H1 (cell line): ENCODE results near the gene TIMM10. TPM values are rescaled to one million over a fixed set of nuclear protein-coding genes. Genes with fewer than 3 reads are reported as not detected.

ENCODE experiments used
- CTCF ChIA-PET: fragments of 300-600 bp; sonication (Branson Sonifier 250); formaldehyde crosslinking; loops from one replicate; lab custom pipeline; 2021; ENCODE audit not compliant: partially characterized antibody; lab: Charles Lee
- POLR2A ChIA-PET: fragments of 300-600 bp; sonication (Branson Sonifier 250); formaldehyde crosslinking; loops from one replicate; lab custom pipeline; 2021; ENCODE audit warnings: inconsistent platforms; ENCODE audit not compliant: partially characterized antibody; lab: Charles Lee
- DNase-seq, 2 experiments: peaks; one replicate each; pipeline versions ENCODE4 v3.0.0 to v3.0.0-alpha.2; 2010 to 2022; ENCODE audit warnings: low spot score in 2 of 2, low read depth in 1 of 2, mixed read lengths in 1 of 2
- FAIRE-seq: peaks from 2 replicates; lab custom pipeline; 2011; peaks lifted over from hg19 to GRCh38; lab: Jason Lieb, UNC
- H2AFZ ChIP-seq: 2 replicates; pipeline ENCODE4 v1.8.1; 2012; ENCODE audit warnings: low read length, inconsistent platforms
- H2AK5ac ChIP-seq: 2 replicates; pipeline ENCODE4 v1.6.1; 2013; ENCODE audit warnings: low read depth, low read length
- H2BK120ac ChIP-seq: replicated peaks from 2 replicates; pipeline ENCODE3; 2013; ENCODE audit warnings: low read depth, low read length, inconsistent platforms
- H2BK12ac ChIP-seq: 2 replicates; pipeline ENCODE4 v1.6.1; 2013; ENCODE audit warnings: low read depth, low read length
- H2BK15ac ChIP-seq: 2 replicates; pipeline ENCODE4 v1.6.1; 2013; ENCODE audit warnings: low read length
- H2BK20ac ChIP-seq: 2 replicates; pipeline ENCODE4 v1.6.1; 2013; ENCODE audit warnings: low read length
- H2BK5ac ChIP-seq: 2 replicates; pipeline ENCODE4 v1.6.1; 2013; ENCODE audit warnings: low read depth, low read length
- H3K14ac ChIP-seq: 2 replicates; pipeline ENCODE4 v1.6.1; 2013; ENCODE audit warnings: inconsistent platforms; ENCODE audit not compliant: insufficient read length
- H3K18ac ChIP-seq: 2 replicates; pipeline ENCODE4 v1.6.1; 2013; ENCODE audit warnings: low read length; ENCODE audit errors: extremely low read depth
- H3K23ac ChIP-seq: 2 replicates; pipeline ENCODE4 v1.6.1; 2013; ENCODE audit warnings: inconsistent platforms; ENCODE audit not compliant: insufficient read length
- H3K23me2 ChIP-seq: 2 replicates; pipeline ENCODE4 v1.6.1; 2013; ENCODE audit warnings: low read depth, low read length
- H3K27ac ChIP-seq: 2 replicates; pipeline ENCODE4 v1.6.1; 2011; ENCODE audit warnings: low read depth, low read length, inconsistent platforms
- H3K27me3 ChIP-seq, 4 experiments: replicated peaks in 1 of 4; 1 replicate in 1 of 4; 2 replicates in 3 of 4; pipeline versions ENCODE4 v1.6.1 to v1.8.1; 2011 to 2013; ENCODE audit warnings: low read length in 3 of 4, mild to moderate bottlenecking in 3 of 4, inconsistent platforms in 2 of 4, mixed read lengths in 2 of 4, moderate library complexity in 1 of 4; ENCODE audit not compliant: control insufficient read depth in 3 of 4, insufficient read depth in 3 of 4; ENCODE audit errors: extremely low read depth in 1 of 4
- H3K36me3 ChIP-seq, 4 experiments: 2 replicates each; pipeline versions ENCODE4 v1.6.1 to v1.8.1; 2011 to 2013; ENCODE audit warnings: mild to moderate bottlenecking in 4 of 4, low read length in 3 of 4, moderate library complexity in 2 of 4, control low read depth in 1 of 4, inconsistent platforms in 1 of 4; ENCODE audit not compliant: insufficient read depth in 4 of 4, control insufficient read depth in 2 of 4
- H3K4ac ChIP-seq: replicated peaks from 2 replicates; pipeline ENCODE3; 2013; ENCODE audit warnings: low read length, low read depth, mixed read lengths, inconsistent platforms; ENCODE audit not compliant: insufficient read length
- H3K4me1 ChIP-seq, 4 experiments: replicated peaks in 1 of 4; 1 replicate in 1 of 4; 2 replicates in 3 of 4; pipeline versions ENCODE4 v1.6.1 to v1.8.1; 2011 to 2013; ENCODE audit warnings: low read length in 3 of 4, inconsistent platforms in 2 of 4, mixed read lengths in 1 of 4; ENCODE audit not compliant: insufficient read depth in 4 of 4, control insufficient read depth in 3 of 4
- H3K4me2 ChIP-seq, 2 experiments: 2 replicates each; pipeline versions ENCODE4 v1.6.1 to v1.8.1; 2011 to 2013; ENCODE audit warnings: low read depth in 2 of 2, low read length in 2 of 2, control low read depth in 1 of 2, inconsistent platforms in 1 of 2, mild to moderate bottlenecking in 1 of 2; ENCODE audit not compliant: insufficient read depth in 1 of 2
- H3K4me3 ChIP-seq, 4 experiments: fragments of 200-600, 300-600 bp in 1 of 4; sonication (generic), shearing (Covaris generic), sonication (Bioruptor Twin) in 1 of 4; 2 replicates each; pipeline versions ENCODE4 v1.5.1 to v1.8.1; 2011 to 2016; ENCODE audit warnings: low read length in 4 of 4, low read depth in 3 of 4, control low read depth in 2 of 4, inconsistent platforms in 2 of 4, mild to moderate bottlenecking in 2 of 4, mixed read lengths in 1 of 4, moderate library complexity in 1 of 4; ENCODE audit not compliant: insufficient read depth in 2 of 4; ENCODE audit errors: extremely low read depth in 1 of 4
- H3K56ac ChIP-seq: replicated peaks from 2 replicates; pipeline ENCODE3; 2013; ENCODE audit warnings: low read depth, mild to moderate bottlenecking, mixed read lengths, low read length, inconsistent platforms; ENCODE audit not compliant: insufficient read length
- H3K79me1 ChIP-seq: 2 replicates; pipeline ENCODE4 v1.6.1; 2013; ENCODE audit warnings: low read depth, low read length, control low read depth
- H3K79me2 ChIP-seq, 2 experiments: 2 replicates each; pipeline versions ENCODE4 v1.6.1 to v1.8.1; 2012 to 2013; ENCODE audit warnings: low read length in 2 of 2, mild to moderate bottlenecking in 2 of 2, inconsistent platforms in 1 of 2; ENCODE audit not compliant: insufficient read depth in 2 of 2, control insufficient read depth in 1 of 2
- H3K9ac ChIP-seq, 4 experiments: replicated peaks in 1 of 4; 1 replicate in 1 of 4; 2 replicates in 3 of 4; pipeline versions ENCODE4 v1.6.1 to v1.8.1; 2011 to 2013; ENCODE audit warnings: low read depth in 3 of 4, low read length in 3 of 4, control low read depth in 2 of 4, mild to moderate bottlenecking in 2 of 4, moderate library complexity in 2 of 4, inconsistent platforms in 1 of 4; ENCODE audit errors: extremely low read depth in 1 of 4
- H3K9me3 ChIP-seq, 2 experiments: 2 replicates each; pipeline versions ENCODE4 v1.6.1 to v1.8.1; 2012 to 2013; ENCODE audit warnings: mild to moderate bottlenecking in 2 of 2, moderate library complexity in 2 of 2, control low read depth in 1 of 2, inconsistent platforms in 1 of 2, low read depth in 1 of 2, low read length in 1 of 2, mixed read lengths in 1 of 2; ENCODE audit not compliant: insufficient read depth in 2 of 2
- H4K20me1 ChIP-seq, 2 experiments: replicated peaks in 1 of 2; 2 replicates each; pipeline versions ENCODE3 to v1.8.1; 2011 to 2013; ENCODE audit warnings: inconsistent platforms in 2 of 2, low read length in 2 of 2, mild to moderate bottlenecking in 1 of 2; ENCODE audit not compliant: insufficient read depth in 2 of 2, control insufficient read depth in 1 of 2
- H4K5ac ChIP-seq: 2 replicates; pipeline ENCODE4 v1.6.1; 2013; ENCODE audit warnings: low read length, low read depth, mixed read lengths, inconsistent platforms; ENCODE audit not compliant: insufficient read length
- H4K8ac ChIP-seq: 2 replicates; pipeline ENCODE4 v1.8.0; 2013; ENCODE audit warnings: mild to moderate bottlenecking, moderate library complexity, low read length, inconsistent platforms; ENCODE audit not compliant: insufficient read depth; ENCODE audit errors: extremely low read depth
- H4K91ac ChIP-seq: replicated peaks from 2 replicates; pipeline ENCODE3; 2013; ENCODE audit warnings: low read length, mixed read lengths, inconsistent platforms; ENCODE audit not compliant: insufficient read length
- NANOG ChIP-seq: IDR thresholded peaks from 2 replicates; pipeline ENCODE4 v1.6.1; 2011; ENCODE audit warnings: low read length, low read depth, mild to moderate bottlenecking, inconsistent platforms; ENCODE audit not compliant: insufficient read depth, poor library complexity, severe bottlenecking
- TAF7 ChIP-seq: optimal IDR thresholded peaks from 2 replicates; pipeline ENCODE3; 2011; ENCODE audit warnings: low read depth, mild to moderate bottlenecking, inconsistent platforms, low read length, moderate library complexity, borderline replicate concordance
- WGBS, 2 experiments: shearing (Covaris generic) in 1 of 2; methylation state at CpG; one replicate each; pipeline versions ENCODE4 v1.1.6 to v1.1.7; 2013 to 2015; ENCODE audit warnings: low lambda C conversion rate in 2 of 2, mixed read lengths in 2 of 2, inconsistent platforms in 1 of 2, low coverage in 1 of 2, missing lambda C conversion rate in 1 of 2; ENCODE audit not compliant: insufficient replicate concordance in 2 of 2, insufficient coverage in 1 of 2, insufficient read length in 1 of 2; ENCODE audit errors: extremely low coverage in 1 of 2, missing lambda C conversion rate in 1 of 2; 5-methylcytosine and 5-hydroxymethylcytosine counted together
- polyA plus RNA-seq, 7 experiments: library from polyadenylated mRNA; depleted of rRNA in 3 of 7; stranded (reverse) in 5 of 7; unstranded in 2 of 7; fragments of >200 nt in 5 of 7; fragments of 200-250 nt in 2 of 7; gene quantifications; 1 replicate in 5 of 7; 2 replicates in 1 of 7; 4 replicates in 1 of 7; pipeline versions ENCODE4 v1.2.1 to v1.2.3, GENCODE V29; 2011 to 2013; ENCODE audit warnings: missing spikeins in 2 of 7, mixed read lengths in 2 of 7
- total RNA-seq: library from RNA; stranded (reverse); fragmentation: NEBNext Ultra II Directional; extraction: Animal tissue kit (Norgen Biotek cat#: 25700); gene quantifications from 2 replicates; pipeline ENCODE4 v1.2.1, GENCODE V29; 2021

TIMM10 gene
- total and polyA plus RNA-seq, 2 of the 8 experiments (the other 6 are each of a cell fraction or from before 2014, with no cell fraction given): 117 to 227 TPM

- no peaks in the 10 kb centered on the region for H3K9me3 ChIP-seq
Measured at GRCh38 chr11:57542582-57542981, 12.0 kb upstream of the TIMM10 start.

More at GRCh38 chr11:57542582-57542981, 12.0 kb upstream of the TIMM10 start:
- H2BK20ac ChIP-seq: peak overlapping the region; percentile 53; the same call in 1 of the 2 replicates
- H3K23me2 ChIP-seq: no peaks in the 10 kb centered on the region
- H3K79me2 ChIP-seq: no peaks in the 10 kb centered on the region
- no peaks in the 10 kb centered on the region for H3K36me3 ChIP-seq
- no peak overlapping the region for H3K4me3 ChIP-seq
- no peaks in the 10 kb centered on the region for H4K20me1 ChIP-seq
- H3K4me1 ChIP-seq: peaks cover 2 to 19% (median 13%) of the 10 kb centered on the region in 4 experiments
- no peak overlapping the region for H3K27ac ChIP-seq
- 0 out of 2 replicates have a peak overlapping the region, but pooled peaks have one; percentile 99 for H2BK12ac ChIP-seq
- H3K79me1 ChIP-seq: no peaks in the 10 kb centered on the region
- DNase-seq (no peak), FAIRE-seq (no peak)
- H3K23ac ChIP-seq: no peak overlapping the region
- WGBS, 2 experiments: 78% methylated on average over 4 of the region's 4 CpGs; no CpG with 5 or more reads in 1 of the 2 experiments
- TF ChIP-seq TAF7 (no peak), NANOG (peak; percentile 70)
- POLR2A ChIA-PET: interaction anchor here (0.6 to 2.7 kb wide), 5 partner anchors 13 to 97 kb away, joined by 3 to 10 read pairs (median 8); partner anchors contain the start of gene UBE2L6
- H3K14ac ChIP-seq: no peak overlapping the region
- H2BK15ac ChIP-seq: 0 out of 2 replicates have a peak overlapping the region, but pooled peaks have one; percentile 48
- H3K4ac ChIP-seq: no peak overlapping the region
- no peak overlapping the region for H2AFZ ChIP-seq
- H3K56ac ChIP-seq: no peak overlapping the region
- no peak overlapping the region for H4K5ac ChIP-seq
- peak overlapping the region; percentile 71; the same call in 1 of the 2 replicates for H2AK5ac ChIP-seq
- H2BK5ac ChIP-seq: peak overlapping the region; percentile 48; the same call in 1 of the 2 replicates
- H3K9ac ChIP-seq: no peak overlapping the region
- CTCF ChIA-PET: interaction anchor here (1.0 to 4.4 kb wide), 6 partner anchors 8 to 98 kb away, joined by 3 to 21 read pairs (median 5); no protein-coding TSS in a partner anchor
- no peak overlapping the region for H3K18ac ChIP-seq
- H4K8ac ChIP-seq: no peak overlapping the region
- no peak overlapping the region for H4K91ac ChIP-seq
- H2BK120ac ChIP-seq: no peak overlapping the region
- peak overlapping the region in 1 of 2 experiments; percentile 2; a peak in 1 of 4 replicates for H3K4me2 ChIP-seq
- H3K27me3 ChIP-seq: no peaks in the 10 kb centered on the region; a peak in 2 of 7 replicates
